Measurements from ENCODE around the gene OASL. TPM values are rescaled to one million over a fixed set of nuclear protein-coding genes. Genes with fewer than 3 reads are reported as not detected.

OASL gene
- total RNA-seq, 1 experiment from 2014 or later = 1.7 TPM

DNA sequence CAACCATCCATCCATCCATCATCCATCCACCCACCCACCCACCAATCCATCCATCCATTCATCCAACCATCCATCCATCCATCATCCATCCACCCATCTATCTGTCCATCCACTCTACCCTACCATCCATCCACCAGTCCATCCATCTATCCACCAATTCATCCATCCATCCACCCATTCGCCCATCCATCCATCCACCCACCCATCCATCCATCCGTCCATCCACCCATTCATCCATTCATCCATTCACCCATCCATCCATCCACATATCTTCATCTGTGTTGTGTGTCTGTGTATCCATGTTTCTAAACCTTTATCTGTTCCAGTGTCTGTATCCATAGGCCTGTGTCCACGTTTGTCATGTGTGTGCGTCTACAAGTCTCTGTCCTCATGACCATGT lies 50.8 kb downstream of the OASL start:
- intact Hi-C loops (cut with micrococcal nuclease; ENCODE audit: unreplicated experiment) = no loop called here
- no peak overlapping the region for H3K4me2 ChIP-seq

GRCh38 chr12:120984351-120984898 lies 54.6 kb downstream of the OASL start:
- Histone ChIP-seq H3K27me3 (ENCODE audit: insufficient read depth, low read depth) (peaks cover 3% of the 10 kb centered on the region; the same call in 1 of the 2 replicates), H3K4me2 (no peak overlapping the region), H3K4me3 (no peak overlapping the region), H3K9me2 (ENCODE audit: insufficient read depth) (no peaks in the 10 kb centered on the region), H3K36me3 (ENCODE audit: low read depth) (no peaks in the 10 kb centered on the region), H4K20me1 (ENCODE audit: insufficient read depth) (no peaks in the 10 kb centered on the region), H3K4me1 (replicated peaks; ENCODE audit: insufficient read depth) (no peaks in the 10 kb centered on the region), H2AFZ (no peak overlapping the region), H3K79me2 (ENCODE audit: low read depth) (no peaks in the 10 kb centered on the region), H3K27ac (no peak overlapping the region), H3K9me3 (ENCODE audit: insufficient read depth, low read depth) (no peaks in the 10 kb centered on the region), H3F3A (ENCODE audit: insufficient read depth, low read depth) (no peaks in the 10 kb centered on the region)
- no TSS peak for BruUV-seq (replicated peaks)
- intact Hi-C loops (cut with micrococcal nuclease; ENCODE audit: unreplicated experiment) = no loop called here
- DNase-seq = no peak
- CTCF ChIA-PET = no interaction called here
- TF ChIP-seq CTCF (conservative IDR thresholded peaks at IDR 0.05) (no peak), EZH2 (IDR thresholded peaks at IDR 0.05; ENCODE audit: low read depth) (no peak)
- POLR2A ChIA-PET (ENCODE audit: unreplicated experiment) = no interaction called here

More for the DNA sequence above, 50.8 kb downstream of the OASL start:
- peaks cover 3% of the 10 kb centered on the region; the same call in 1 of the 2 replicates for H3K27me3 ChIP-seq (ENCODE audit: insufficient read depth, low read depth)
- no peak overlapping the region for H3K27ac ChIP-seq
- no peak overlapping the region for H3K4me3 ChIP-seq
- no peaks in the 10 kb centered on the region for H3K36me3 ChIP-seq (ENCODE audit: low read depth)
- DNase-seq = no peak
- TF ChIP-seq CTCF (conservative IDR thresholded peaks at IDR 0.05) (no peak), EZH2 (IDR thresholded peaks at IDR 0.05; ENCODE audit: low read depth) (no peak)
- POLR2A ChIA-PET (ENCODE audit: unreplicated experiment) = no interaction called here
- H2AFZ ChIP-seq = no peak overlapping the region
- H3F3A ChIP-seq (ENCODE audit: insufficient read depth, low read depth) = no peaks in the 10 kb centered on the region
- no peaks in the 10 kb centered on the region for H3K79me2 ChIP-seq (ENCODE audit: low read depth)
- no peaks in the 10 kb centered on the region for H3K4me1 ChIP-seq (replicated peaks; ENCODE audit: insufficient read depth)
- H3K9me3 ChIP-seq (ENCODE audit: insufficient read depth, low read depth) = no peaks in the 10 kb centered on the region
- CTCF ChIA-PET = no interaction called here
- no peaks in the 10 kb centered on the region for H3K9me2 ChIP-seq (ENCODE audit: insufficient read depth)
- H4K20me1 ChIP-seq (ENCODE audit: insufficient read depth) = no peaks in the 10 kb centered on the region
- BruUV-seq (replicated peaks) = no TSS peak

GRCh38 chr12:120983759-120984158 lies 55.3 kb downstream of the OASL start:
- intact Hi-C loops (cut with micrococcal nuclease; ENCODE audit: unreplicated experiment) = no loop called here

More at GRCh38 chr12:120983759-120984158, 55.3 kb downstream of the OASL start:
- TF ChIP-seq EZH2 (IDR thresholded peaks at IDR 0.05; ENCODE audit: low read depth) (no peak), CTCF (conservative IDR thresholded peaks at IDR 0.05) (no peak)
- Histone ChIP-seq H3K4me3 (no peak overlapping the region), H3K4me2 (no peak overlapping the region), H3K27me3 (ENCODE audit: insufficient read depth, low read depth) (no peaks in the 10 kb centered on the region), H3K9me2 (ENCODE audit: insufficient read depth) (no peaks in the 10 kb centered on the region), H3K9me3 (ENCODE audit: insufficient read depth, low read depth) (no peaks in the 10 kb centered on the region), H3K79me2 (ENCODE audit: low read depth) (no peaks in the 10 kb centered on the region), H3K36me3 (ENCODE audit: low read depth) (no peaks in the 10 kb centered on the region), H4K20me1 (ENCODE audit: insufficient read depth) (no peaks in the 10 kb centered on the region), H3F3A (ENCODE audit: insufficient read depth, low read depth) (no peaks in the 10 kb centered on the region), H2AFZ (no peak overlapping the region), H3K4me1 (replicated peaks; ENCODE audit: insufficient read depth) (no peaks in the 10 kb centered on the region), H3K27ac (no peak overlapping the region)
- POLR2A ChIA-PET (ENCODE audit: unreplicated experiment) = interaction anchor here (0.6 kb wide), 1 partner anchor 297 kb away, joined by 3 read pairs; no protein-coding TSS in a partner anchor
- BruUV-seq (replicated peaks) = no TSS peak
- DNase-seq = no peak
- CTCF ChIA-PET = no interaction called here
